H9 (cell line): ENCODE results near the gene ERICH6. TPM values are rescaled to one million over a fixed set of nuclear protein-coding genes. Genes with fewer than 3 reads are reported as not detected.

Experiments
- DNase-seq: peaks from one replicate; pipeline ENCODE4 v3.0.0-alpha.2; 2017
- H2AFZ ChIP-seq: one replicate; pipeline ENCODE4 v1.6.1; 2013; ENCODE audit warnings: mild to moderate bottlenecking, low read length, control low read depth, moderate library complexity
- H2AK5ac ChIP-seq: 2 replicates; pipeline ENCODE4 v1.6.1; 2013; ENCODE audit warnings: low read length, control low read depth, mixed read lengths; ENCODE audit not compliant: insufficient read length
- H2BK120ac ChIP-seq: one replicate; pipeline ENCODE4 v1.6.1; 2013; ENCODE audit warnings: low read depth, mild to moderate bottlenecking, low read length, control low read depth, inconsistent platforms; ENCODE audit not compliant: poor library complexity, severe bottlenecking
- H2BK12ac ChIP-seq: 2 replicates; pipeline ENCODE4 v1.6.1; 2013; ENCODE audit warnings: low read length, control low read depth, mixed read lengths, low read depth; ENCODE audit not compliant: insufficient read length
- H2BK15ac ChIP-seq: 2 replicates; pipeline ENCODE4 v1.6.1; 2013; ENCODE audit warnings: low read depth, low read length, control low read depth
- H2BK20ac ChIP-seq: one replicate; pipeline ENCODE4 v1.6.1; 2013; ENCODE audit warnings: low read depth, mild to moderate bottlenecking, low read length, control low read depth, inconsistent platforms; ENCODE audit not compliant: poor library complexity, severe bottlenecking
- H2BK5ac ChIP-seq: 2 replicates; pipeline ENCODE4 v1.6.1; 2013; ENCODE audit warnings: low read length, control low read depth, mixed read lengths; ENCODE audit not compliant: insufficient read length
- H3K14ac ChIP-seq: 2 replicates; pipeline ENCODE4 v1.6.1; 2013; ENCODE audit warnings: low read length, control low read depth; ENCODE audit not compliant: insufficient read depth
- H3K18ac ChIP-seq: 2 replicates; pipeline ENCODE4 v1.6.1; 2013; ENCODE audit warnings: low read depth, mild to moderate bottlenecking, mixed read lengths, low read length, control low read depth; ENCODE audit not compliant: insufficient read length
- H3K23ac ChIP-seq: 2 replicates; pipeline ENCODE4 v1.6.1; 2013; ENCODE audit warnings: low read length, control low read depth, mixed read lengths, low read depth; ENCODE audit not compliant: insufficient read length
- H3K23me2 ChIP-seq: 2 replicates; pipeline ENCODE4 v1.6.1; 2013; ENCODE audit warnings: low read depth, mild to moderate bottlenecking, mixed read lengths, low read length, control low read depth; ENCODE audit not compliant: insufficient read length, poor library complexity, severe bottlenecking
- H3K27ac ChIP-seq: 2 replicates; pipeline ENCODE4 v1.5.1; 2013; ENCODE audit warnings: low read length, control low read depth, mixed read lengths, low read depth; ENCODE audit not compliant: insufficient read length
- H3K27me3 ChIP-seq: 2 replicates; pipeline ENCODE4 v1.6.1; 2013; ENCODE audit warnings: low read length, control low read depth, inconsistent platforms; ENCODE audit not compliant: insufficient read depth
- H3K4ac ChIP-seq: 2 replicates; pipeline ENCODE4 v1.6.1; 2013; ENCODE audit warnings: low read depth, mild to moderate bottlenecking, control low read depth, inconsistent platforms, low read length, moderate library complexity
- H3K4me1 ChIP-seq: 2 replicates; pipeline ENCODE4 v1.6.1; 2013; ENCODE audit warnings: low read length, control low read depth, inconsistent platforms; ENCODE audit not compliant: insufficient read depth
- H3K4me2 ChIP-seq: 2 replicates; pipeline ENCODE4 v1.6.1; 2013; ENCODE audit warnings: low read length, control low read depth, mixed read lengths; ENCODE audit not compliant: insufficient read length, insufficient read depth
- H3K56ac ChIP-seq: 2 replicates; pipeline ENCODE4 v1.6.1; 2013; ENCODE audit warnings: low read depth, mild to moderate bottlenecking, mixed read lengths, low read length, control low read depth; ENCODE audit not compliant: insufficient read length
- H3K79me1 ChIP-seq: 2 replicates; pipeline ENCODE4 v1.6.1; 2013; ENCODE audit warnings: low read depth, mild to moderate bottlenecking, moderate library complexity, low read length, control low read depth, inconsistent platforms; ENCODE audit not compliant: insufficient read depth, poor library complexity, severe bottlenecking
- H3K79me2 ChIP-seq: 2 replicates; pipeline ENCODE4 v1.6.1; 2013; ENCODE audit warnings: low read length, control low read depth, inconsistent platforms; ENCODE audit not compliant: insufficient read depth
- H3K9ac ChIP-seq: 2 replicates; pipeline ENCODE4 v1.6.1; 2013; ENCODE audit warnings: low read length, control low read depth, mixed read lengths; ENCODE audit not compliant: insufficient read length; ENCODE audit errors: extremely low read depth
- H3K9me3 ChIP-seq: one replicate; pipeline ENCODE4 v1.6.1; 2013; ENCODE audit warnings: low read depth, low read length, inconsistent platforms; ENCODE audit not compliant: control insufficient read depth
- H3T11ph ChIP-seq: one replicate; pipeline ENCODE4 v1.6.1; 2013; ENCODE audit warnings: mild to moderate bottlenecking, low read length, control low read depth, inconsistent platforms
- H4K20me1 ChIP-seq: one replicate; pipeline ENCODE4 v1.6.1; 2013; ENCODE audit not compliant: control insufficient read depth, insufficient read length, insufficient read depth
- H4K5ac ChIP-seq: 2 replicates; pipeline ENCODE4 v1.6.1; 2013; ENCODE audit warnings: low read depth, mild to moderate bottlenecking, mixed read lengths, low read length, control low read depth; ENCODE audit not compliant: insufficient read length
- H4K8ac ChIP-seq: replicated peaks from 2 replicates; pipeline ENCODE4 v1.6.1; 2013; ENCODE audit warnings: low read length, control low read depth, mixed read lengths, low read depth; ENCODE audit not compliant: insufficient read length
- H4K91ac ChIP-seq: 2 replicates; pipeline ENCODE4 v1.6.1; 2013; ENCODE audit warnings: low read depth, mild to moderate bottlenecking, moderate library complexity, mixed read lengths, low read length, control low read depth; ENCODE audit not compliant: insufficient read length
- H3K27ac Mint-ChIP-seq, 3 experiments: 2 replicates in 2 of 3; 3 replicates in 1 of 3; pipeline ENCODE4 v1.8.0; 2020 to 2021; ENCODE audit warnings: mixed read lengths in 3 of 3, mild to moderate bottlenecking in 1 of 3, moderate library complexity in 1 of 3
- H3K27me3 Mint-ChIP-seq: 2 replicates; pipeline ENCODE4 v1.8.0; 2021; ENCODE audit warnings: low read depth, mild to moderate bottlenecking, moderate library complexity, mixed read lengths
- H3K36me3 Mint-ChIP-seq, 3 experiments: 2 replicates in 2 of 3; 3 replicates in 1 of 3; pipeline ENCODE4 v1.8.0; 2020 to 2021; ENCODE audit warnings: low read depth in 3 of 3, mixed read lengths in 3 of 3; ENCODE audit not compliant: insufficient read depth in 1 of 3
- H3K4me1 Mint-ChIP-seq, 2 experiments: 2 replicates each; pipeline ENCODE4 v1.8.0; 2020; ENCODE audit warnings: mixed read lengths in 2 of 2
- H3K4me3 Mint-ChIP-seq, 2 experiments: 2 replicates in 1 of 2; 3 replicates in 1 of 2; pipeline ENCODE4 v1.8.0; 2020 to 2021; ENCODE audit warnings: mild to moderate bottlenecking in 2 of 2, mixed read lengths in 2 of 2, moderate library complexity in 1 of 2
- H3K9me3 Mint-ChIP-seq, 2 experiments: 2 replicates in 1 of 2; 3 replicates in 1 of 2; pipeline ENCODE4 v1.8.0; 2020; ENCODE audit warnings: mild to moderate bottlenecking in 2 of 2, mixed read lengths in 2 of 2, moderate library complexity in 1 of 2
- WGBS: extraction: QIAGEN DNeasy Blood & Tissue Kit; methylation state at CpG from one replicate; pipeline ENCODE4 v1.1.7; 2013; ENCODE audit warnings: missing lambda C conversion rate, low lambda C conversion rate, mixed read lengths; ENCODE audit not compliant: insufficient read length; ENCODE audit errors: extremely low coverage; 5-methylcytosine and 5-hydroxymethylcytosine counted together
- total RNA-seq: library from RNA; stranded (reverse); gene quantifications from 2 replicates; pipeline ENCODE4 v1.2.1, GENCODE V29; 2021
- TF ChIP-seq, protein P1 (sequence below): fragments of 200-600 bp; sonication (generic); conservative IDR thresholded peaks from 3 replicates; pipeline ENCODE4 v1.8.0; 2021; ENCODE audit warnings: antibody characterized with exemption, mild to moderate bottlenecking

Gene ERICH6
- total RNA-seq, 1 experiment from 2014 or later, result not detected

DNA sequence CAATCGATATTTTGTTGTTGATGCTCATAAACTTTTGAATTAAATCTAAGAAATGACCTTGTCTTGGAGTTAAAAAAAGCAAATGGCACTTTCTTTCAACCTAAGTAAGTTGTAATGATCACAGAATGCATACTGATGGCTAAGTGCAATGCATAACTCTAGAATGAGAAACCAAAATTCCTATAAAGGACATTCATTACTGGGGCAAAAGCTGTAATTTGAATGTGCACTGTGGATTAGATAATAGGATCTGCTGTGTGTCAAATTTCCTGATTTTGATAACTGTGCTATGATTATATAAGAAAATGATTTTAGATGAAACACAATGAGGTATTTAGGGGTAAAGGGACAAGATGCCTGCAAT lies 44.9 kb upstream of the ERICH6 start:
- TF ChIP-seq, protein P1, sequence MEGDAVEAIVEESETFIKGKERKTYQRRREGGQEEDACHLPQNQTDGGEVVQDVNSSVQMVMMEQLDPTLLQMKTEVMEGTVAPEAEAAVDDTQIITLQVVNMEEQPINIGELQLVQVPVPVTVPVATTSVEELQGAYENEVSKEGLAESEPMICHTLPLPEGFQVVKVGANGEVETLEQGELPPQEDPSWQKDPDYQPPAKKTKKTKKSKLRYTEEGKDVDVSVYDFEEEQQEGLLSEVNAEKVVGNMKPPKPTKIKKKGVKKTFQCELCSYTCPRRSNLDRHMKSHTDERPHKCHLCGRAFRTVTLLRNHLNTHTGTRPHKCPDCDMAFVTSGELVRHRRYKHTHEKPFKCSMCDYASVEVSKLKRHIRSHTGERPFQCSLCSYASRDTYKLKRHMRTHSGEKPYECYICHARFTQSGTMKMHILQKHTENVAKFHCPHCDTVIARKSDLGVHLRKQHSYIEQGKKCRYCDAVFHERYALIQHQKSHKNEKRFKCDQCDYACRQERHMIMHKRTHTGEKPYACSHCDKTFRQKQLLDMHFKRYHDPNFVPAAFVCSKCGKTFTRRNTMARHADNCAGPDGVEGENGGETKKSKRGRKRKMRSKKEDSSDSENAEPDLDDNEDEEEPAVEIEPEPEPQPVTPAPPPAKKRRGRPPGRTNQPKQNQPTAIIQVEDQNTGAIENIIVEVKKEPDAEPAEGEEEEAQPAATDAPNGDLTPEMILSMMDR, result no peak
- no peak overlapping the region for H2AK5ac ChIP-seq
- H3K23ac ChIP-seq, result no peak overlapping the region
- no peak overlapping the region for H4K5ac ChIP-seq
- no peaks in the 10 kb centered on the region for H3K79me1 ChIP-seq
- H3K27me3 ChIP-seq, result no peaks in the 10 kb centered on the region
- H3T11ph ChIP-seq, result no peak overlapping the region
- no CpG with 5 or more reads among the region's 1 CpG for WGBS
- no peaks in the 10 kb centered on the region; the same call in 1 of the 2 replicates for H3K4me1 ChIP-seq
- no peak overlapping the region for H2AFZ ChIP-seq
- Mint-ChIP-seq H3K27me3 (no peaks in the 10 kb centered on the region), H3K4me1 (peaks cover 20 to 25% of the 10 kb centered on the region in 2 experiments), H3K4me3 (no peak overlapping the region), H3K36me3 (no peaks in the 10 kb centered on the region; a peak in 3 of 7 replicates), H3K9me3 (no peaks in the 10 kb centered on the region), H3K27ac (no peak overlapping the region; a peak in 1 of 7 replicates)
- no peaks in the 10 kb centered on the region for H4K20me1 ChIP-seq
- H2BK120ac ChIP-seq, result no peak overlapping the region
- no peak overlapping the region for H3K4ac ChIP-seq
- no peak overlapping the region for H2BK15ac ChIP-seq
- H3K4me2 ChIP-seq, result no peak overlapping the region
- H3K14ac ChIP-seq, result no peak overlapping the region
- H3K9me3 ChIP-seq, result no peaks in the 10 kb centered on the region
- no peak overlapping the region for H4K8ac ChIP-seq
- H3K9ac ChIP-seq, result no peak overlapping the region
- no peak overlapping the region for H2BK20ac ChIP-seq
- H2BK5ac ChIP-seq, result no peak overlapping the region
- no peaks in the 10 kb centered on the region; the same call in 1 of the 2 replicates for H3K79me2 ChIP-seq
- H3K23me2 ChIP-seq, result no peaks in the 10 kb centered on the region
- no peak overlapping the region for H3K27ac ChIP-seq
- H3K56ac ChIP-seq, result no peak overlapping the region
- no peak overlapping the region for H3K18ac ChIP-seq
- no peak for DNase-seq
- no peak overlapping the region for H4K91ac ChIP-seq
- no peak overlapping the region for H2BK12ac ChIP-seq
